ENCODE results near the gene NCR1.
"Not testable (repeated sequence)": the region's sequence is repeated elsewhere in the genome, so short reads cannot be mapped to it uniquely, and the experiment has no call there.

The NCR1 gene

GRCh38 chr19:54906819-54907218 is 871 bp downstream of the NCR1 start:
- in situ Hi-C loops (cut with HindIII; ENCODE audit: low sequenced_read_pairs), result no loop called here

- in situ Hi-C loops (cut with HindIII; ENCODE audit: low sequenced_read_pairs), result not testable (repeated sequence)
Observed at GRCh38 chr19:54907899-54908298, 2.0 kb downstream of the NCR1 start.

- in situ Hi-C loops (cut with HindIII; ENCODE audit: low sequenced_read_pairs), result no loop called here
Observed at GRCh38 chr19:54916822-54917221, 10.9 kb downstream of the NCR1 start.

- in situ Hi-C loops (cut with HindIII; ENCODE audit: low sequenced_read_pairs), result no loop called here
Observed at GRCh38 chr19:54918499-54918898, 12.6 kb downstream of the NCR1 start.

GRCh38 chr19:54919646-54920563 is 14.0 kb downstream of the NCR1 start:
- in situ Hi-C loops (cut with HindIII; ENCODE audit: low sequenced_read_pairs), result not testable (repeated sequence)

- in situ Hi-C loops (cut with HindIII; ENCODE audit: low sequenced_read_pairs), result no loop called here
Observed at GRCh38 chr19:54921082-54921481, 15.1 kb downstream of the NCR1 start.

- in situ Hi-C loops (cut with HindIII; ENCODE audit: low sequenced_read_pairs), result no loop called here
Observed at GRCh38 chr19:54923276-54923675, 17.3 kb downstream of the NCR1 start.

- in situ Hi-C loops (cut with HindIII; ENCODE audit: low sequenced_read_pairs), result no loop called here
Observed at GRCh38 chr19:54928299-54928698, 22.4 kb downstream of the NCR1 start.

GRCh38 chr19:54937926-54938325 is 32.0 kb downstream of the NCR1 start:
- in situ Hi-C loops (cut with HindIII; ENCODE audit: low sequenced_read_pairs), result no loop called here

GRCh38 chr19:54938906-54939305 is 33.0 kb downstream of the NCR1 start:
- in situ Hi-C loops (cut with HindIII; ENCODE audit: low sequenced_read_pairs), result no loop called here

GRCh38 chr19:54939538-54939937 is 33.6 kb downstream of the NCR1 start:
- in situ Hi-C loops (cut with HindIII; ENCODE audit: low sequenced_read_pairs), result not testable (repeated sequence)

GRCh38 chr19:54943772-54944361 is 37.9 kb downstream of the NCR1 start:
- in situ Hi-C loops (cut with HindIII; ENCODE audit: low sequenced_read_pairs), result not testable (repeated sequence)

GRCh38 chr19:54947381-54947780 is 41.4 kb downstream of the NCR1 start, which contains the start of gene NLRP7:
Gene NLRP7, minus strand, starts transcription at chr19:54947530.
- in situ Hi-C loops (cut with HindIII; ENCODE audit: low sequenced_read_pairs), result no loop called here

- in situ Hi-C loops (cut with HindIII; ENCODE audit: low sequenced_read_pairs), result no loop called here
Observed at GRCh38 chr19:54949412-54949811, 43.5 kb downstream of the NCR1 start.

GRCh38 chr19:54950580-54950979 is 44.6 kb downstream of the NCR1 start:
- in situ Hi-C loops (cut with HindIII; ENCODE audit: low sequenced_read_pairs), result not testable (repeated sequence)

GRCh38 chr19:54952591-54953344 is 46.8 kb downstream of the NCR1 start:
- in situ Hi-C loops (cut with HindIII; ENCODE audit: low sequenced_read_pairs), result no loop called here

- in situ Hi-C loops (cut with HindIII; ENCODE audit: low sequenced_read_pairs), result not testable (repeated sequence)
Observed at GRCh38 chr19:54953345-54953713, 47.4 kb downstream of the NCR1 start.

GRCh38 chr19:54955376-54955775 is 49.4 kb downstream of the NCR1 start:
- in situ Hi-C loops (cut with HindIII; ENCODE audit: low sequenced_read_pairs), result no loop called here

GRCh38 chr19:54959840-54960239 is 53.9 kb downstream of the NCR1 start:
- in situ Hi-C loops (cut with HindIII; ENCODE audit: low sequenced_read_pairs), result no loop called here
